Breast epithelium (tissue), 3 donors: Measurements from ENCODE around the gene KLC1.

Source experiments
- CTCF ChIP-seq, 3 donors: fragments of 450-650 bp; IDR thresholded peaks; one replicate each; pipeline ENCODE4 v1.5.1; 2016 to 2017; ENCODE audit warnings: antibody characterized with exemption in 3 of 3, mild to moderate bottlenecking in 3 of 3, moderate library complexity in 3 of 3
- POLR2AphosphoS5 ChIP-seq, 3 donors: sonication (generic); formaldehyde crosslinking; IDR thresholded peaks; one replicate each; pipeline ENCODE4 v1.6.1; 2017; ENCODE audit warnings: antibody characterized with exemption in 3 of 3

DNA sequence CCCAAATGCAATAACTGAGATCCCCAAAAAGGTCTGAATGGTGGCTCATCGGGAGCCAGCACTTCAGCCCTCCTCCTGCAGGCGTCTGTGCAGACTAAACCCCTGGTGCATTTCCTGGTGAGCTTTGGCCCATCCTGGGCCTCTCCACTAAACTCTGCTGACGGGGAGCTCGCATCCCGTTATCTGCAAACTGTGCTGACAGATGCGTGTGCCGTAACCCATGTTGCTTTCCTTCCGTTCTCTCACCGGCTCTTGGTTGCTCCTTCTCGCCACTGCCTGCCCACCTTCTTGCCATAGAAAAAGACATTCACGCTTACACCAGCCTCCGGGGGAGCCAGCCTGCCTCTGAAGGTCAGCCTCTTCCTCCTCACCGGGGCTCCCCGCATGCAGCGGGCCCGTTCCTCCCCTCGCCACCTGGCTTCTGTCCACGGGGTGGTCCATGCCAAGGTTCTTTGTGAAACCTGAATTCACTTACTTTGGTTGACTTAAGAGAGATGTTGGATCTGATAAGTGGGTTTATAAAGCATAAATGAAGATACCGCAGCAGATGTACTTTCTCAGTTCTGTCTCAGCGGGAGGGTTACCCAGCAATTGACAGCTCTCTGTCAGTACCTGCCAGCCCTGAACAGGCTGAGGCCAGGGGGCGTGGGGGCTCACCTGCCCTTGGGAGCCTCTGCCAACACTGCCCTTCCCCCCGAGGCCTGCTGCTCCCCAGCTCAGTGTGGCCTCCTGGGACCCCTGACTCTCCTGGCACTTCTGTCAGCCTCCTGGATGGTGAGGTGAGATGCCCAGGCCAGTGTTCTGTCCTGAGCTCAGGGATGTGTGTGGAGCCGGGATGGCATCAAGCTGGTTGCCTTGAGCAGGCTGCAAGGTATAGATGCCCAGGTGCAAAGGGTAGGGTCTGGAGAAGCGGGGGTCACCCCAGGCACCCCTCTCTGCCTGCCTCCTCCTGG lies 100.8 kb downstream of the KLC1 start:
- peak in 1 of 3 donors; percentile 19 for TF ChIP-seq CTCF (IDR thresholded peaks at IDR 0.05)
- TF ChIP-seq POLR2AphosphoS5 (IDR thresholded peaks at IDR 0.05), result no peak
